HG02763 (cell line): ENCODE measurements around the gene PTOV1.

ENCODE experiments used
- ATAC-seq: cut with Tn5 transposase; IDR thresholded peaks from one replicate; pipeline ENCODE4 v1.9.1; 2021; ENCODE audit warnings: mild to moderate bottlenecking, moderate library complexity; ENCODE audit not compliant: unreplicated experiment

Gene PTOV1

DNA sequence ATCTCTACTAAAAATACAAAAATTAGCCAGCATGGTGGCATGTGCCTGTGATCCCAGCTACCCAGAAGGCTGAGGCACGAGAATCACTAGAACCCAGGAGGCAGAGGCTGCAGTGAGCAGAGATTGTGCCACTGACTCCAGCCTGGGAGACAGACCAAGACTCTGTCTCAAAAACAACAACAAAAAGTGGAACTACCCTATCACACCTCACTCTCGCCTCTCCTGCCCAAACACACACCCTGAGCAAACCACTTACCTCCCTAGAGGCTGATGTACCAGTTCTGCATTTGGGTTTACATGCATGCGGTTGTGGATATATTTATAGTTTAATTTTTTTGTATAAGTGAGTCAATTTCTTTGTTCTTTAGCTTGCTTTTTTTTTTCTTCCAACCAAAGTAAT lies 7.7 kb upstream of the PTOV1 start:
- no peak for ATAC-seq

DNA sequence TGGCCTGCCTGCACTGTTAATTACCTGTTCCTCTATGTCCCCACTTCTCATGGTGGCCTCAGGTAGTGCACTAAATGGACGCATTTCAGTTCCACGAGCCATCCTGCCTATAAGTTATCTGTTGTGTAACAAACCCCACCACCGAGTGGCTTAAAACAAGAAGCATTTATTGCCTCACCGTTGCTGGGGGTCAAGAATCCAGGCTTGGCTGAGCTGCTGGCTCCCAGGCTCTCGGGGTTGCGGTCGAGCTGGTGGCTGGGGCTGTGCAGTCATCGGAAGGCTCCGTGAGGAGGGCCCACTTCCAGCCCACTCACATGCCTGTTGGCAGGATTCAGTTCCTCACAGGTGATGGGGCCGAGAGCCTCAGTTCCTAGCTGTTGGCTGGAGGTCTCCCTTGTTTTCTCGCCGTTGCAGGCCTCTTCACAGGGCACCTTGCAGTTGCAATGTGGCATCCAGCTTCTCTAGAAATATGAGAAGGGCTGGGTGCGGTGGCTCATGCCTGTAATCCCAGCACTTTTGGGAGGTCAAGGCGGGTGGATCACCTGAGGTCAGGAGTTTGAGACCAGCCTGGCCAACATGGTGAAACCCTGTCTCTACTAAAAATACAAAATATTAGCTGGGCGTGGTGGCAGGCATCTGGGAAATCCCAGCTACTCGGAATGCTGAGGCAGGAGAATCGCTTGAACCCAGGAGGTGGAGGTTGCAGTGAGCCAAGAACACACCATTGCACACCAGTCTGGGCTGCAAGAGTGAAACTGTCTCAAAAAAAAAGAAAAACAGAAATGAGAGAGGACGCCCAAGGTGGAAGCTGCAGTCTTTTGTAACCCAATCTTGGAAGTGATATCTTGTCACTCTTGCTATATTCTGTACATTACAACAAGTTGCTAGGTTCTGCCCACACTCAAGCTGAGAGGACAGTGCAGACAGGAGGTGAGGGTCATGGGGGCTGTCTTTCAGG lies 6.5 kb upstream of the PTOV1 start:
- no peak for ATAC-seq

DNA sequence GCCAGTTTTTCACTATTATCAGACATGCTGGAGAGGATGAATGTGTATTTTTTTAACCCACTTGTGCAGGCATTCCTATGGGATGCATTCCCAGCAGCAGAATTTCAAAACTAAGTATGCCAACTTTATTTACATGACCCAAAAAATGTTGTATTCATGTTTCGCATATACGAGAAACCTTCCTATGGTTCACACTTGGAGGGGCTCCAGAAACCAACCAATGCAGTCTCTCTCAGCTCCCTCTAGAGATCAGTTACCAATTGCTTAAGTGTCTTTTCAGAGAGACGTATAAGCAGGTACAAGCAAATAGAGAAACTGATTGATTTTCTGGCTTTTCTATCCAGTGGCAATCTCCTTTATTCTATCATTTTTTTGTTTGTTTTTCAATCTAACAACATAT lies 5.5 kb upstream of the PTOV1 start:
- no peak for ATAC-seq

DNA sequence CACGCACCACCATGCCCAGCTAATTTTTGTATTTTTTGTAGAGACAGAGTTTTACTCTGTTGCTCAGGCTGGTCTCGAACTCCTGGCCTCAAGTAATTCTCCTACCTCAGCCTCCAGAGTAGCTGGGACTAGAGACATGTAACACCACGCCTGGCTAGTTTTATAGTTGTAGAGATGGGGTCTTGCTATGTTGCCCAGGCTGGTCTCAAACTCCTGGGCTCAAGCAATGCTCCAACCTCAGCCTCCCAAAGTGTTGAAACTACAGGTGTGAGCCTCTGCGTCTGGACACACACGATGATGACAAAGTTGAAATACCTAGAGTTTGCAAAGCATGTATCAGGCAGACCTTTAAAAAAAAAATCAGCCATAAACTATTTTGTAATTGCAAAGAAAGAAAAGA lies 4.6 kb upstream of the PTOV1 start:
- no peak for ATAC-seq

DNA sequence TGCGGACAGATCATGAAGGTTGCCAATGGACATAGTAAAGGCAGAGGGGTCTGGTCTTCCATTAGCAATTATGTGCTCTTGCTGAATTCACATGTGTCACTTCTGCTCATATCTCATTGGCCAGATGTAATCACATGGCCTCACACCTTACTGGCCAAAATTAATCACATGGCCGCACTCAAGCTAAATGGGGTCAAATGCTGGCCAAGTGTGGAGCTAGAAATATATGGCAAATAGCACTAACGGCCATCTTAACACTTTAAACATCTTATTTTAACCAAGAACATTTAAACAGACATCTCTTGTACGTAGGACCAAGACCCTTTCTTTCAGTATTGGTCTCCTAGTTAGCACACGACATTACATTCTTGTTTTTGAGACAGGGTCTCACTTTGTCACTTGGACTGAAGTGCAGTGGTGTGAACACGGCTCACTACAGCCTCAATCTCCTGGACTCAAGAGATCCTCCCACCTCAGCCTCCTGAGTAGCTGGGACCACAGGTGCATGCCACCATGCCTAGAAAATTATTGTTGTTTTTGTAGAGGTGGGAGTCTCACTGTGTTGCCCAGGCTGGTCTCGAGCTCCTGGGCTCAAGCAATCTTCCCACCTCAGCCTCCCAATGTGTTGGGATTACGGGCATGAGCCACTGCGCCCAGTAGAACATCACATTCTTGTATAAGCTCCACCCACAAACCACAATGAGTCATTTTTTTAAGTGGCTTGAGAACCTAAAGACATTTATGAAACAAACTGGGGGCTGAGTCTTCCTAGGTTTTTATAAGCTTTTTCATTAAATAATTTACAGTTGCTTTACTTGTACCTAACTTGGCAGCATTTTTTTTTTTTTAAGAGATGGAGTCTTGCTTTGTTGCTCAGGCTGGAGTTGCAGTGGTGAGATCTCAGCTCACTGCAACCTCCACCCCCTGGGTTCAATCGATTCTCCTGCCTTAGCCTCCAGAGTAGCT lies 2.9 kb upstream of the PTOV1 start:
- ATAC-seq, result no peak

DNA sequence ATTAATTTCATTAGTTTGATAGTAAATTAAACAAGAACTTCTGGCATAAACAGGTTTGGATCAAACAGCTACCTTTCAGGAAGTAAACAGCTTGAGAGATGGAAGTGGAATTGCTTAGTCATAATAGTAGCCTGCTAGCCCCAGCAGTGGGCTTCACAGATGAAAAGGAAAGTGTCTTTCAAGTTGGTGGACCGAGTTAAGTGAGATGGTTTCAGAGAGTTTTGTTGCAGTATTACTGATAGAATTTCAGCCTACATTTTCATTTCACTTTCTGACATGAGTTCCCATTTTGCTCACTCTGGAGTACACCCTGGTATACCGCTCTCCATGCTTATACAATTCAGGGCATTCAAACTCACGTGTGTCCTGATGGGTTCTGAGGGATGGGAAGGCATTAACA lies 2.0 kb upstream of the PTOV1 start:
- ATAC-seq, result no peak

DNA sequence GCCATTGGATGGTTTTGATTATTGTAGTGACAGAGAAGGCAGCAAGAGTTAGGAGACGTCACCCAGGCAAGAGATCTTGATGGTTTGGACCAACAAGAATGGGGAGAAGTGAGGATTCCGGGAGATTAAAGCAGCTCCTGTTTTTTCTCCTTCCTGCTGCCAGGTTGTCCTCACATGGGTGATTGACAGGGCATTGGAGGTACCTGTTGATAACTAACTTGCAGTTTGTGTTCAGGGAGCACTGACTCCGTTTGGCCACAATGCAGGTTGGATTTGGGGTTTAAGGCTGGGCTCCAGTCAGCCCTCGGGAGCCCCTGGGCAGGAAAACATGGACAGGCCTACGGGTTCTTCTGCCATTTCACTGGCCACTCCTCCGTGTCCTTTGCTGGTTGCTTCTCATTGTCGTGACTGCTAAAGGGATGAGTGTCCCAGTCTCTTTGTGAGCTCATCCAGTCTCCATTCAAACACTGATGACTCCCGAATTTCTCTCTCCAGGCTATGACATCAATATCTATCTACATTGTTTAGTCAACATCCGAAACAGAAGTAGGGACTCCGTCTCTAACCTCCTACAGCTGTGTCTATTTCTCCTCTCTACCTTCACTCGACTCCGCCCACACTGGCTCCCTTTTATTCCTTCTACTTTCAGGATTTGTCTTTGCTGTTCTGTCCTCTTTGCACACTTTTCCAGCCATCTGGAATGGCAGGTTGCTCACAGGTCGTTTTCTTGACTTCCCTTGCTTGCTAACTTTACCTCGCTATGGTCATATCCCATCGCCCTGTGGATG lies 1.3 kb upstream of the PTOV1 start:
- ATAC-seq, result no peak

DNA sequence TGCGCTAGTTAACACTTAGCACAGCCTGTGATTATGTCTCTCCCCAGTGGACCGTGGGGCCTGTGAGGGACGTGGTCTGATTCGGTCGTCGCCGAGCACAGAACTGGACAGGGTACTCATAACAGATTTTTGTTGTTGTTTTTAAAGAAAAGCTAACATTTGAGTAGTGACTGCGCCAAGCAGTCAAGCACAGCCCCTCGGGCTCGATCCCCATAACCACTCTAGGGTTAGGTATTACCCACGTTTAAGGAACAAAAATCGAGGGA lies 805 bp upstream of the PTOV1 start:
- ATAC-seq, result no peak

DNA sequence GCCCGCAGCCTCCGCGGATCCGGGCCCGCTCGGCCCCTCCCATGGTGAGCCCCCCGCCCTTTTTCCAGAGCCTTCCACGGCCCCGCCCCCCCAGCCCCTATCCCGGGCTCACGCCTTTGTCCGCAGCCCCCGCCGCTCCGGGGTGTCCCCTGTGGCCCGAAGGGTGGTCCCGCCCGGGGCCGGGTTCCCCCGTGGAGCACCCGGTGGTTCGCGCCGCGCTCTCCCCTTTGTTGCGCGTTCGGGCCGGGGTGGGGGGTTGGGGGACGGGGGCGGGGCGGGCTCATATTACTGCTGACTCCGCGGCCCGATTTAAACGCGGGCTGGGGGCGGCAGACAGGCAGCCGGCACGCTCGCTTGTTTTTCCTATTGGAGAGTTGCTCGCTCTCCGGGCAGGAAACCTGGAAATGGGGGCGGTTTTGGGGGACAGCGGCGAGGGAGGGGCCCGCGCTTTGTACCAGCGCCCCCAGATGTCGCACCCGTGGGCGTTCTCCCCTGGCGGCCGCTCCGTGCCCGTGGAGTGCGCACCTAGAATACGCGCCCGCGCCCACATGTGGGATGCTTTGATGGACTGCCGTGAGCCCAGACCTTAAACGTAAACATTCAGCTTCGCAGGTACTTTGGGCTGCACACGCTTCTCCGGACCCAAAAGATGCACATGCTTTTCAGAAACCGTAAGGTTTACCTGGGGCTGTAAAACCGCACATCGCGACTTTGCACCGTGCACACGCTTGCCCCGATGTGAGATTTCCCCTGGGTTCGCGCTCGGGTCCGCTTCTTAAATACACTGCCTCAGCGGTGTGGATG lies 699 bp downstream of the PTOV1 start:
- ATAC-seq, result no peak

DNA sequence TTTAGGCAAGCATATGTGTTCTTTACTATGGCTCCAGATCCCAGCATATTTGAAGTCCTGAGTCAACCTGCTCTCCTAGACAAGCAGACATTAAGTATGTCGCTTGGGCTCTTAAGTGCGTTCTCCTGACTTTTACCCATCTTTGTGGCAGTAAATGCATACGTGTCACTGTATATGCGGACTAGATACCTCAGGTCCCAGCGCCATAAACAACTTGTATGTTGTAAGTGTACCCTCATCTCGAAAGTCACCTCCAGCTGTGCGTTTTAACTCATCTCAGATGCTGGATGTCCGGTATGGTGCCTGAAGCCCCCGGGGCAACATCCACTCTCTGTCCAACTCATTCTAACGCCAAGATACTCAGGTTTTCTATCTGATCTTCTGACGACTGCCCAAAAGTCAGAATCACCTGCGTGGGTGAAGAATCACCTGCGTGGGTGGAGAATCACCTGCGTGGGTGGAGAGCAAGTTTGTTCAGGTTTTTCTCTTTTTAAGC lies 1.7 kb downstream of the PTOV1 start:
- ATAC-seq, result no peak

DNA sequence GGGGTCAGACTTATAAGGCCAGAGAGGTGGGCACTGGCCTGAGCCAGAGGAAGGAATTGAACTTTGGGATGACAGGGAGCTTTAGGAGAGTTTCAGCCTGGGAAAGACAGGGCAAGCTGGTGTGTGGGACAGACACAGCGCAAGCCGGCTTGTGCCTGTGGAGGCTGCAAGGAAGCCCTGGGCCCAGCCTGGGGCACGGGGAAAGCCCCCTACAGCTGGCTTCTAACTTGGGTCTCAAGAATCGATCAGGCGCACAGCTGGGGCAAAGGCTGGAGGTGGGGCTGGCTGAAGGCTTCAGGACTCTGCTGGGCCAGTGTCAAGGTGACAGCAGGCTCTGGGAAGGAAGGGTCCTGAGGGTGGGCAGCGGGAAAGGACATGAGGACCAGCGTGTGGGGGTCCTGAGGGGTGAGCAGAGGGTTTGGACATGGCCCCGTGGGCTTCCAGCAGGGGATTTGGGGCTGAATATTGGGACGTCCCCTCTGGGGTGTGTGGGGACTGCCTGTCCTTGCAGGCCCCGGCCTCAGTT lies 3.0 kb downstream of the PTOV1 start:
- no peak for ATAC-seq

DNA sequence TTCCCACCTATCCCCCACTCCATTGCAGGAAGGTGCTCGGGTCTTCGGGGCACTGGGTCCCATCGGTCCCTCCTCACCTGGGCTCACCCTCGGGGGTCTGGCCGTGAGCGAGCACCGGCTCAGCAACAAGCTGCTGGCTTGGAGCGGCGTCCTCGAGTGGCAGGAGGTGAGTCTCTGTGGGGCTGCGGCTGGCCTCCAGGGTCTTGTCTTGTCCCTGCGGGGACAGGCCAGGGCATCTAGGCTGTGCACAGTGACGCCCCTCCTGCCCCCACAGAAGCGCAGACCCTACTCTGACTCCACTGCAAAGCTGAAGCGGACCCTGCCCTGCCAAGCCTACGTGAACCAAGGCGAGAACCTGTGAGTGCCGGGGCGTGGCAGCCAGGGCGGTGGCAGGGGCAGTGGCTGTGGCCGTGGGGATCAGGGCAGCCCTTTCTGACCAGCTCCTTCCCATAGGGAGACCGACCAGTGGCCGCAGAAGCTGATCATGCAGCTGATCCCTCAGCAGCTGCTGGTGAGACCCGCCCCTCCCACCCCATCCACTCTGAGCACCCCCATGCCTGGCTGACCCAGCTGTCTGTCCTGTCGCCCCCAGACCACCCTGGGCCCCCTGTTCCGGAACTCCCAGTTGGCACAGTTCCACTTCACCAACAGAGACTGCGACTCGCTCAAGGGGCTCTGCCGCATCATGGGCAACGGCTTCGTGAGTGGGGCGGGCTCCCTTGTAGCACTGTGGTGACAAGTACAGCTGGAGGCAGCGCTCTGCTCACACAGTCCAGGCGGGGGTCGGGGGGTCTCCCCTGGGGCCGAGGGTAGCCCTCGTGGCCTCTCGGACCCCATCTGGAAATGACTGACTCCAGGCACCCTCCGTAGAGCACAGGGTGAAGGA lies 3.7 kb downstream of the PTOV1 start:
- no peak for ATAC-seq

DNA sequence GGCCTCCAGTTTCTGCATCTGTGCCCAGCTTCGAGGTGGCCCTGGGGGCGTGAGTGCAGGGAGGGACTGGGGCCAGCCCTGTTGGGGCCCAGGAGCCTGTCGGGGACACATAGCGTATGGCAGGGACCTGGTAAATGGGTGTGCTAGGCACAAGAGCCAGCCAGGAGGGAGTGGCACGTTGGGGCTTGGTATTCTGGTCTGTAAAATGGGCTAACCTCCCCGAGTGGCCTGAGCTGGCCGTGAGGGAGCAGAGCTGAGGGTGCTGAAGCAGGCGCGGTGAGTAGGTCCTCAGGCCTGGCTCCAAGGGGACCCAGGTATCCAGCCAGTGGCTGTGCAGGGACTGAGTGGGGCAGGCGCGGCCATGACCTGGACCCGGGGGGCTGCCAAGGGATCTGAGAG lies 4.3 kb downstream of the PTOV1 start:
- ATAC-seq, result no peak

DNA sequence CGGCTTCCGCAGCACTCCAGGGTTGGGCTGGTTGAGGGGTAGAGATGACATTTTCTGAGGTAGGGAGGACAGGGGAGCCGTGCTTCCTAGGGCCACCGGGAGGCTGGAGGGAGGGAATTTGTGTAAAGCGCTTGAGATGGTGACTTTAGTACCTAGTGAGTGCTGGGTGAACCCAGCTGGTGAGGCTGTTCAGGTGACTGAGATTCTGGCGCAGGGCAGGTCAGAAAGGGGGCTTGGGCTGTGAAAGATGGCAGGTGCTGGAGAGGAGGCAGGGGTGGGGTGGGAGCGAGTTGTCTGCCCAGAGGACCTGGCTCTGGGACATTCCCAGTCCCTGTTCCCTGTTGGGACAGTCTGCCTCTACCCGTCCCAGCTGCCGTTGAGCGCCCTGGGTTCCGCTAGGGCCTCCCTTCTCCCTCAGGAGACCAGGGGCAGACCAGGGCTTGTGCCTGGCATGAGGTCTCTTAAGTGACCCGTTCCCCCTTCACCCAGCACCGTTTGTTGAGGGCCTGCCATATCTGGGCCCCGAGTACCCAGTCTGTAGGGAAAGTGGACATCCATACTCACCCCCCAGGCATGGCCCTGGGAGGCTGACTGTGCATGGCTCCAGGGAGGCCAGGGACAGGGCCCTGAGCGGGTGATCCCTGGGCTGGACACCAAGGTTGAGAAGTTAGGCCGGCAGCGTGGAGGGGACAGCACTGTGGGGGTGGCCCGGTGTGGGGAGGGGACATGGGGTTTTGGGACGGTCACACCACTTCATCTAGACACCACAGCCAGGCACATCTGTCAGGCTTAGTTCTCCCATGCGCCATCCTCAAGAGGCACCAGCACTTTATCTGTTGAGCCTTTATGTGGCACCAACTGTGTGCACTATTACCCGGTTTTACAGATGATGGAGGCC lies 5.0 kb downstream of the PTOV1 start:
- no peak for ATAC-seq

DNA sequence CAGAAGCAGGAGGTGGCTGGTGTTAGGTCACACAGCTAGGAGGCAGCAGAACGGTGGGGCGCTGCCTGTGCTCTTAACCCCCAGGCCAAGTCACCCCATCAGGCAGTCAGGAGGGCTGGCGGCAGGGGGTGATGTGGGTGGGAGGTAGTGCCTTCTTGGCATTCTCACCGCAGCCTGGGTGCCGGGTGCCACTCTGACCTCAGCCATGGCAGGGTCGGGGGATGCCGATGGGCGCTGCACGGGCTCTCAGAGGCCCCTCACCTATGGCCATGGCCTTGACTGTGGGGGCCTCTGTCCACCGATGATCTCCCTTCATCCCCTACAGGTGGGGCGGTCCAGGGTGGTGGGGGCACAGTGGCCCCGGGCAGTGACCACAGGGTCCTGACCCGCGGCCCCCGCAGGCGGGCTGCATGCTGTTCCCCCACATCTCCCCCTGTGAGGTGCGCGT lies 5.6 kb downstream of the PTOV1 start:
- no peak for ATAC-seq

DNA sequence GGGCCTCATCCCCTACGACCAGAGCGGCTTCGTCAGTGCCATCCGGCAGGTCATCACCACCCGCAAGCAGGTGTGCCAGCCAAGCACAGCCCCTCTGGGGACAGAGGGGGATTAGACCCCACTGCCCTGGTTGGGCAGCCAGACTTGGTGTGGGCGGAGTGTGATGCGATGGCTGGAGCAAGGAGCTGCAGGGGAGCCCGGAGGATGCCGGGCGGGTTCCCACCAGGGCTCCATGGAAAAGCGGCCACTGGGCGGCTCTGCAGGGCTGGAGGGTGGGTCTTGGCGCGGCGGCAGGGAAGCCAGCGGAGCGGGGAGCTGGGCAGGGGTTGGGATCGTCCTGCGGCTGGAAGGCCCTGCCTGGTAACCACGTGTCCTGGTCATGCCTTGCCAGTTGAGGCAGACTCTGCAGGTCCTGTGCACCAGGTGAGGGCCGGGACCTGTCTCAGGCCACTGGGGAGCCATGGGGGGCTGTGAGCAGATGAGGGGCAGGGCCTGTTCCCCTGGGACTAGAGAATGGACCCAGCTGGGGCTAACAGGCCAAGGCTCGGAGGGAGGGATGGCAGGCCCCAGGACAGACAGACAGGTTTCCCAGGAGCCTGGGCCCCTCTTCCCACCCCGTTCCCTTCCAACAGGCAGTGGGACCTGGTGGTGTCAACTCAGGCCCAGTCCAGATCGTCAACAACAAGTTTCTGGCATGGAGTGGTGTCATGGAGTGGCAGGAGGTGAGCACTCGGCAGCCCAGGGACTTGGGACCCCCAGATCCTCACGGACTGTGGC lies 6.3 kb downstream of the PTOV1 start:
- no peak for ATAC-seq

DNA sequence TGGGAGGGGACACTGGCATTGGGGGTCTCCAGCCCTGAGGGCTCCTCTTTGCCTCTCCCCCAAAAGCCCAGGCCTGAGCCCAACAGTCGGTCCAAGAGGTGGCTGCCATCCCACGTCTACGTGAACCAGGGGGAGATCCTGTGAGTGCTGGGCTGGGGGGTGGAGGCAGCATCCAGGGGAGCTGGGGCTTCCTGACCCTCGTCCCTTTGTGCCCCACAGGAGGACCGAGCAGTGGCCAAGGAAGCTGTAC lies 6.8 kb downstream of the PTOV1 start:
- ATAC-seq, result no peak
